ENCODE data around the gene PDCD1. TPM values are rescaled to one million over a fixed set of nuclear protein-coding genes. Genes with fewer than 3 reads are reported as not detected.
A peak's percentile ranks its signal among the peaks of the same experiment; 100 is the strongest.

The PDCD1 gene
- total and polyA plus RNA-seq, 2 of the 8 experiments (the other 6 are each of a cell fraction or from before 2014, with no cell fraction given): 0.48 to 1.1 TPM

GRCh38 chr2:241849616-241850543, 8.8 kb downstream of the PDCD1 start:
- no peaks in the 10 kb centered on the region for H3K79me1 ChIP-seq (ENCODE audit: low read depth, low read length)
- POLR2A ChIA-PET (ENCODE audit: partially characterized antibody): interaction anchor here (0.6 to 0.9 kb wide), 3 partner anchors 11 to 148 kb away, joined by 3 read pairs; partner anchors contain the start of gene ING5
- no peak overlapping the region for H3K18ac ChIP-seq (ENCODE audit: extremely low read depth, low read length)
- no peaks in the 10 kb centered on the region for H4K20me1 ChIP-seq (replicated peaks in 1 of 2; ENCODE audit: control insufficient read depth in 1 of 2, insufficient read depth in 2 of 2, low read length in 2 of 2)
- H3K14ac ChIP-seq (ENCODE audit: insufficient read length): no peak overlapping the region
- H3K9me3 ChIP-seq (ENCODE audit: insufficient read depth in 2 of 2, low read depth in 1 of 2, low read length in 1 of 2): no peaks in the 10 kb centered on the region
- peaks cover 0 to 5% (median 4%) of the 10 kb centered on the region in 4 experiments; a peak in 4 of 7 replicates for H3K27me3 ChIP-seq (replicated peaks in 1 of 4; ENCODE audit: control insufficient read depth in 3 of 4, extremely low read depth in 1 of 4, insufficient read depth in 3 of 4, low read length in 3 of 4)
- H3K23me2 ChIP-seq (ENCODE audit: low read depth, low read length): no peaks in the 10 kb centered on the region
- H2BK120ac ChIP-seq (replicated peaks; ENCODE audit: low read depth, low read length): no peak overlapping the region
- no peaks in the 10 kb centered on the region for H3K79me2 ChIP-seq (ENCODE audit: control insufficient read depth in 1 of 2, insufficient read depth in 2 of 2, low read length in 2 of 2)
- no peak overlapping the region for H2AK5ac ChIP-seq (ENCODE audit: low read depth, low read length)
- H3K27ac ChIP-seq (ENCODE audit: low read depth, low read length): no peak overlapping the region
- no peak overlapping the region for H3K4me2 ChIP-seq (ENCODE audit: insufficient read depth in 1 of 2, low read depth in 2 of 2, low read length in 2 of 2)
- DNase-seq (ENCODE audit: low read depth in 1 of 2, low spot score in 2 of 2): peak in 1 of 2 experiments; percentile 42
- 0 out of 2 replicates have a peak overlapping the region, but pooled peaks have one; percentile 3 for H2BK12ac ChIP-seq (ENCODE audit: low read depth, low read length)
- no peak overlapping the region for H3K9ac ChIP-seq (replicated peaks in 1 of 4; ENCODE audit: extremely low read depth in 1 of 4, low read depth in 3 of 4, low read length in 3 of 4)
- H3K4me3 ChIP-seq (ENCODE audit: extremely low read depth in 1 of 4, insufficient read depth in 2 of 4, low read depth in 3 of 4, low read length in 4 of 4): no peak overlapping the region
- H4K8ac ChIP-seq (ENCODE audit: extremely low read depth, insufficient read depth, low read length): no peak overlapping the region
- H3K4me1 ChIP-seq (replicated peaks in 1 of 4; ENCODE audit: control insufficient read depth in 3 of 4, insufficient read depth in 4 of 4, low read length in 3 of 4): no peaks in the 10 kb centered on the region; a peak in 1 of 7 replicates
- no peak overlapping the region for H3K23ac ChIP-seq (ENCODE audit: insufficient read length)
- FAIRE-seq: no peak
- H2BK15ac ChIP-seq (ENCODE audit: low read length): no peak overlapping the region
- CTCF ChIA-PET (ENCODE audit: partially characterized antibody): interaction anchor here (0.5 to 0.7 kb wide), 3 partner anchors 11 to 29 kb away, joined by 3 to 4 read pairs (median 4); no protein-coding TSS in a partner anchor
- H3K4ac ChIP-seq (replicated peaks; ENCODE audit: insufficient read length, low read depth, low read length): no peak overlapping the region
- no peak overlapping the region for H2AFZ ChIP-seq (ENCODE audit: low read length)
- no peak overlapping the region for H3K56ac ChIP-seq (replicated peaks; ENCODE audit: insufficient read length, low read depth, low read length)
- no peak overlapping the region for H2BK5ac ChIP-seq (ENCODE audit: low read depth, low read length)
- no peaks in the 10 kb centered on the region for H3K36me3 ChIP-seq (ENCODE audit: control insufficient read depth in 2 of 4, insufficient read depth in 4 of 4, low read length in 3 of 4)
- H2BK20ac ChIP-seq (ENCODE audit: low read length): no peak overlapping the region
- H4K5ac ChIP-seq (ENCODE audit: insufficient read length, low read depth, low read length): no peak overlapping the region
- 92% methylated on average over 9 of the region's 16 CpGs; no CpG with 5 or more reads in 1 of the 2 experiments for WGBS, 2 experiments (ENCODE audit: extremely low coverage in 1 of 2, insufficient coverage in 1 of 2, insufficient read length in 1 of 2, insufficient replicate concordance in 2 of 2, low coverage in 1 of 2, low lambda C conversion rate in 2 of 2, missing lambda C conversion rate in 1 of 2)
- H4K91ac ChIP-seq (replicated peaks; ENCODE audit: insufficient read length, low read length): peak overlapping the region; percentile 65
- TF ChIP-seq NANOG (IDR thresholded peaks at IDR 0.05; ENCODE audit: insufficient read depth, low read depth, low read length, poor library complexity, severe bottlenecking) (no peak), RBBP5 (IDR thresholded peaks at IDR 0.05; ENCODE audit: borderline replicate concordance, low read depth, low read length) (no peak), KDM5A (IDR thresholded peaks at IDR 0.05; ENCODE audit: low read length) (no peak), EZH2 (IDR thresholded peaks at IDR 0.05; ENCODE audit: low read depth, low read length, severe bottlenecking) (no peak), CHD1 (IDR thresholded peaks at IDR 0.05; ENCODE audit: low read depth, low read length) (no peak), NRF1 (IDR thresholded peaks at IDR 0.05; ENCODE audit: low read depth, low read length) (no peak), PHF8 (conservative IDR thresholded peaks at IDR 0.05; ENCODE audit: low read depth, low read length) (no peak), POLR2AphosphoS5 (IDR thresholded peaks at IDR 0.05; ENCODE audit: low read depth, low read length) (no peak), SP1 (IDR thresholded peaks at IDR 0.05; ENCODE audit: low read depth, low read length) (no peak), SRF (IDR thresholded peaks at IDR 0.05; ENCODE audit: low read depth, low read length) (no peak), TBP (IDR thresholded peaks at IDR 0.05; ENCODE audit: low read depth, low read length) (no peak), KDM1A (IDR thresholded peaks at IDR 0.05; ENCODE audit: borderline replicate concordance, low read length) (no peak)

Data from H1 (cell line).